SU-DHL-6 (cell line): Measurements from ENCODE around the gene NUP205.

ENCODE experiments used
- H2AFZ ChIP-seq: fragments of 200-600 bp; sonication (generic); 2 replicates; pipeline ENCODE4 v1.6.1; 2014; ENCODE audit warnings: low read depth, mild to moderate bottlenecking, moderate library complexity, mixed read lengths, antibody characterized with exemption, low read length; ENCODE audit not compliant: severe bottlenecking
- H3F3A ChIP-seq: fragments of 200-600 bp; shearing (Covaris generic); 2 replicates; pipeline ENCODE4 v1.6.0; 2016; ENCODE audit warnings: antibody characterized with exemption, mild to moderate bottlenecking; ENCODE audit not compliant: insufficient read depth
- H3K27ac ChIP-seq: fragments of 200-600 bp; sonication (generic); 2 replicates; pipeline ENCODE4 v1.5.1; 2016; ENCODE audit warnings: low read depth, mild to moderate bottlenecking, low read length, moderate library complexity, mixed read lengths
- H3K27me3 ChIP-seq: fragments of 200-600 bp; sonication (generic), shearing (Covaris generic); 2 replicates; pipeline ENCODE4 v1.6.0; 2014; ENCODE audit warnings: mild to moderate bottlenecking, low read length
- H3K36me3 ChIP-seq: fragments of 200-600 bp; sonication (generic); 2 replicates; pipeline ENCODE4 v1.6.1; 2014; ENCODE audit warnings: mild to moderate bottlenecking, low read length, mixed read lengths
- H3K4me2 ChIP-seq: fragments of 300-600, 200-600 bp; shearing (Covaris generic), sonication (generic); 2 replicates; pipeline ENCODE4 v1.6.0; 2014; ENCODE audit warnings: low read length, low read depth, mild to moderate bottlenecking; ENCODE audit not compliant: poor library complexity, severe bottlenecking
- H3K4me3 ChIP-seq: fragments of 200-600 bp; sonication (generic); 2 replicates; pipeline ENCODE4 v1.5.1; 2014; ENCODE audit warnings: antibody characterized with exemption, low read length, mild to moderate bottlenecking, mixed read lengths; ENCODE audit not compliant: insufficient read depth, poor library complexity, severe bottlenecking
- H3K79me2 ChIP-seq: fragments of 200-600 bp; sonication (generic); 2 replicates; pipeline ENCODE4 v1.6.1; 2014; ENCODE audit warnings: mild to moderate bottlenecking, low read length, moderate library complexity; ENCODE audit not compliant: insufficient read depth
- H3K9ac ChIP-seq: fragments of 200-600 bp; sonication (generic); 2 replicates; pipeline ENCODE4 v1.7.0; 2014; ENCODE audit warnings: mild to moderate bottlenecking, low read length
- H3K9me2 ChIP-seq: fragments of 200-600 bp; sonication (generic); replicated peaks from 2 replicates; pipeline ENCODE4 v1.6.1; 2014; ENCODE audit warnings: low read length; ENCODE audit not compliant: insufficient read depth
- H3K9me3 ChIP-seq: fragments of 200-600 bp; sonication (generic); 2 replicates; pipeline ENCODE4 v1.6.1; 2014; ENCODE audit warnings: low read length, mixed read lengths; ENCODE audit not compliant: insufficient read depth
- H4K20me1 ChIP-seq: fragments of 200-600 bp; sonication (generic); 2 replicates; pipeline ENCODE4 v1.6.1; 2014; ENCODE audit warnings: low read depth, mild to moderate bottlenecking, antibody characterized with exemption, low read length, moderate library complexity, mixed read lengths
- EZH2phosphoT487 ChIP-seq: fragments of 200-600 bp; sonication (generic), shearing (Covaris generic); conservative IDR thresholded peaks from 2 replicates; pipeline ENCODE4 v1.6.1; 2018; ENCODE audit warnings: mild to moderate bottlenecking, antibody characterized with exemption, low read length, moderate library complexity, mixed read lengths
- TF ChIP-seq, protein P1 (sequence below): fragments of 200-600 bp; sonication (generic); IDR thresholded peaks from one replicate; pipeline ENCODE4 v1.5.1; 2017; ENCODE audit warnings: antibody characterized with exemption, mild to moderate bottlenecking, low read length, moderate library complexity; ENCODE audit not compliant: insufficient read depth, poor library complexity, severe bottlenecking

Gene NUP205

DNA sequence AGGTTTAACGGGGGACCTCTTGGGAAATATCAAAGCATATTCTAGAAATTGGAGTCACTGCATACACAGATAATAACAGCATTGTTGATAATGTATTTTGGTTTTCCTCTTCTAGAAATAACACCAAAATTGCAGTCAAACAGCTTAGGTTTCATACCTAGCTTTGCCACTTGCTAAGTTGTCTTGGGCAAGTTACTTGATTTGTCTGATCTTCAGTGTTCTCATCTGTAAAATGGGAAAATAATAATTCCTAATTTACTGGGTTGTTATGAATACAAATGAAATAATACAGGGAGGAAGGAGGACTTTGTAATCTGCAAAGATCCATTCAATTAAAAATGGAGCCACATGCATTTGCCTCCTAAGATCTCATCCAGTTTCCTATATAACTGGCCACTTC, 20.3 kb upstream of the NUP205 start:
- no peak overlapping the region for H3K27ac ChIP-seq
- no peaks in the 10 kb centered on the region for H3K79me2 ChIP-seq
- H4K20me1 ChIP-seq, result no peaks in the 10 kb centered on the region
- no peak overlapping the region for H3K9ac ChIP-seq
- H3K4me3 ChIP-seq, result no peak overlapping the region
- TF ChIP-seq, protein P1, sequence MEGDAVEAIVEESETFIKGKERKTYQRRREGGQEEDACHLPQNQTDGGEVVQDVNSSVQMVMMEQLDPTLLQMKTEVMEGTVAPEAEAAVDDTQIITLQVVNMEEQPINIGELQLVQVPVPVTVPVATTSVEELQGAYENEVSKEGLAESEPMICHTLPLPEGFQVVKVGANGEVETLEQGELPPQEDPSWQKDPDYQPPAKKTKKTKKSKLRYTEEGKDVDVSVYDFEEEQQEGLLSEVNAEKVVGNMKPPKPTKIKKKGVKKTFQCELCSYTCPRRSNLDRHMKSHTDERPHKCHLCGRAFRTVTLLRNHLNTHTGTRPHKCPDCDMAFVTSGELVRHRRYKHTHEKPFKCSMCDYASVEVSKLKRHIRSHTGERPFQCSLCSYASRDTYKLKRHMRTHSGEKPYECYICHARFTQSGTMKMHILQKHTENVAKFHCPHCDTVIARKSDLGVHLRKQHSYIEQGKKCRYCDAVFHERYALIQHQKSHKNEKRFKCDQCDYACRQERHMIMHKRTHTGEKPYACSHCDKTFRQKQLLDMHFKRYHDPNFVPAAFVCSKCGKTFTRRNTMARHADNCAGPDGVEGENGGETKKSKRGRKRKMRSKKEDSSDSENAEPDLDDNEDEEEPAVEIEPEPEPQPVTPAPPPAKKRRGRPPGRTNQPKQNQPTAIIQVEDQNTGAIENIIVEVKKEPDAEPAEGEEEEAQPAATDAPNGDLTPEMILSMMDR, result no peak
- no peak for TF ChIP-seq EZH2phosphoT487
- H3F3A ChIP-seq, result no peaks in the 10 kb centered on the region
- H2AFZ ChIP-seq, result no peak overlapping the region
- H3K4me2 ChIP-seq, result no peak overlapping the region
- H3K9me3 ChIP-seq, result no peaks in the 10 kb centered on the region
- H3K27me3 ChIP-seq, result no peaks in the 10 kb centered on the region
- H3K9me2 ChIP-seq, result no peaks in the 10 kb centered on the region
- no peaks in the 10 kb centered on the region for H3K36me3 ChIP-seq

DNA sequence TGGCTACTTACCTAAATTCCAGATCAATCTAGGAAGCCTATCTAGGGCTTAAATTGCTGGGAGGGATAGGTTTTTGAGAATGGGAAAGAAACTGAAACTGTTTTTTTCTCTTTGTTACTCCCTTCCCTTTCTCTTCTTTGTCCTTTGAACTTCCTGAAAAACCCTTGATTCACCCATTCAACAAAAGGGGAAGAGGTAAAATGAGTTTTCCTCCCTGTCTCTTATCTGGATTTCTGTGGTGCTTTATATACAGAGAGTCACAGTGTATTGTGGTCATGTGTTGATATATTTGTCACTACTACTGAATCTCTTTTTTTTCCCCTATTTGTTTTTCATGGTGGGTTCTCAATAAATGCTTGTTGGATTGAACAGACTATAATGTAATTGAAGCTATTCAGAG, 19.8 kb upstream of the NUP205 start:
- no peak for TF ChIP-seq EZH2phosphoT487
- TF ChIP-seq, protein P1, result no peak
- no peaks in the 10 kb centered on the region for H3K36me3 ChIP-seq
- no peak overlapping the region for H3K9ac ChIP-seq
- no peaks in the 10 kb centered on the region for H3K9me2 ChIP-seq
- no peak overlapping the region for H3K4me3 ChIP-seq
- no peak overlapping the region for H2AFZ ChIP-seq
- no peak overlapping the region for H3K4me2 ChIP-seq
- no peaks in the 10 kb centered on the region for H3K27me3 ChIP-seq
- no peaks in the 10 kb centered on the region for H3F3A ChIP-seq
- no peaks in the 10 kb centered on the region for H4K20me1 ChIP-seq
- no peaks in the 10 kb centered on the region for H3K79me2 ChIP-seq
- no peaks in the 10 kb centered on the region for H3K9me3 ChIP-seq
- H3K27ac ChIP-seq, result no peak overlapping the region

DNA sequence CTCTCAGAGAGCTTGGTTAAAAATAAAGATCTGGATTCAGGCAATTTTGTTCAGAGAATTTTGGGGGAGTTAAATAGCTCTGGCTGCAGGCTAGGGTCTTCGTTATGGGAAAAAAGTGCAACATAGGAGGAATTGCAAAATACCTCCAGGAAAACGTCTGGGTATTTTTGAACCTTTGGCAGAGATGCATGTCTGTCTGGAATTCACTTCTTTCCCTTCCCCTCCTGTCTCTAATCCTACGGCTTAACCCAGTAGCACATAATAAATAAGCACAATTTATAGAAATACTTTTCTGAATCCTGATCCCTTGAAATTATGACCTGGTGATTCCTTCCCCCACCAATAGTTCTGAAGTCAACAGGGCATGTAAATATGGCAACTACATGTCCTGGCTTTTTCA, 19.3 kb upstream of the NUP205 start:
- no peaks in the 10 kb centered on the region for H3K9me3 ChIP-seq

More for the DNA sequence above, 19.3 kb upstream of the NUP205 start:
- Histone ChIP-seq H3K9me2 (no peaks in the 10 kb centered on the region), H4K20me1 (no peaks in the 10 kb centered on the region), H3F3A (no peaks in the 10 kb centered on the region), H3K36me3 (no peaks in the 10 kb centered on the region), H3K4me2 (no peak overlapping the region), H3K4me3 (no peak overlapping the region), H3K27ac (no peak overlapping the region), H3K79me2 (no peaks in the 10 kb centered on the region), H3K9ac (no peak overlapping the region), H2AFZ (no peak overlapping the region), H3K27me3 (no peaks in the 10 kb centered on the region)
- TF ChIP-seq, protein P1, result no peak
